Measurements from ENCODE around the gene DNMT1.

The DNMT1 gene

DNA sequence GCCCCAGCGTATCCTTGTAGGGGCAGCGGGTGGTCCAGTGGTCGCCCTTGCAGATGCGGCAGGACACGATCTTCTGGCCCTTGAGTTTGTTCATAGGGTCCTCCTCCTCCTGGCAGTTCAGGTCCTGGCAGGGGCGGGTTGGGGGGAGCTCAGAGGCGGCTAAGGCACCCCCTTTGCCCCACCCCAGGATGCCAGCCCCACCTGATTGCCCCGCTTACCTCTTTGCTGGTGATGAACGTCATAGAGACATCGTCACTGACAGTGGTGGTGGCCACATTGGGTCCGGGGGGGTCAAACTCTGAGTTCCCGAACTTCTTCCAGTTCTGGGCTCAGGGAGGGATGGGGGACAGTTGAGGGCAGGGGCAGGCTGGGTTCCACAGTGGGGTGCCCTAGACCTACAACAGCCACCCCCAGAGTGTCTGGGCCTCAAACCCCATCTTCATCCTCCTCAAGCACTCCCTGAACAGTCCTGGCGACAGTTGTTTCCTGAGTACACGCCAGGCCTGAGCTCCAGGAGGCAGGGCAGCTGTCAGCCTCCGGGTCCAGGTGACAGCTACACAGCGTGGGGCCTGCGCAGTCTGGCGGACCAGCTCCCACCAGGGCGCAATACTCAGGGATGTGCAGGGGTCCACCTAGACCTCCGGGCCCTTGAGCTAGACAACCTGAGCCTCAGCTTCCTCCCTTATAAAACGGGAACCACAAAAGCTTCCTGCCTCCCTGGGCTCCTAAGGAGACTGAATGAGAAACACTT lies 77.7 kb downstream of the DNMT1 start:
- Histone ChIP-seq H3F3A (ENCODE audit: insufficient read depth, low read length) (peaks cover 26% of the 10 kb centered on the region), H3K36me3 (replicated peaks; ENCODE audit: insufficient read depth, low read length) (0 out of 2 replicates have a peak, but pooled peaks cover 5% of the 10 kb centered on the region), H4K20me1 (ENCODE audit: insufficient read depth, low read length) (no peaks in the 10 kb centered on the region), H3K27ac (ENCODE audit: low read length) (no peak overlapping the region), H3K27me3 (replicated peaks; ENCODE audit: insufficient read depth, low read length) (no peaks in the 10 kb centered on the region), H3K79me2 (ENCODE audit: low read length) (peaks cover 30% of the 10 kb centered on the region), H3K4me1 (ENCODE audit: low read length) (peaks cover 14% of the 10 kb centered on the region), H3K9me2 (replicated peaks; ENCODE audit: insufficient read depth, low read length) (no peaks in the 10 kb centered on the region), H3K9ac (ENCODE audit: low read length) (no peak overlapping the region), H2AFZ (ENCODE audit: low read length) (no peak overlapping the region), H3K4me2 (ENCODE audit: low read depth, low read length) (no peak overlapping the region), H3K4me3 (ENCODE audit: low read length) (no peak overlapping the region), H3K9me3 (replicated peaks; ENCODE audit: insufficient read depth, low read length) (no peaks in the 10 kb centered on the region)
- no peak for DNase-seq
- TF ChIP-seq, protein P1, sequence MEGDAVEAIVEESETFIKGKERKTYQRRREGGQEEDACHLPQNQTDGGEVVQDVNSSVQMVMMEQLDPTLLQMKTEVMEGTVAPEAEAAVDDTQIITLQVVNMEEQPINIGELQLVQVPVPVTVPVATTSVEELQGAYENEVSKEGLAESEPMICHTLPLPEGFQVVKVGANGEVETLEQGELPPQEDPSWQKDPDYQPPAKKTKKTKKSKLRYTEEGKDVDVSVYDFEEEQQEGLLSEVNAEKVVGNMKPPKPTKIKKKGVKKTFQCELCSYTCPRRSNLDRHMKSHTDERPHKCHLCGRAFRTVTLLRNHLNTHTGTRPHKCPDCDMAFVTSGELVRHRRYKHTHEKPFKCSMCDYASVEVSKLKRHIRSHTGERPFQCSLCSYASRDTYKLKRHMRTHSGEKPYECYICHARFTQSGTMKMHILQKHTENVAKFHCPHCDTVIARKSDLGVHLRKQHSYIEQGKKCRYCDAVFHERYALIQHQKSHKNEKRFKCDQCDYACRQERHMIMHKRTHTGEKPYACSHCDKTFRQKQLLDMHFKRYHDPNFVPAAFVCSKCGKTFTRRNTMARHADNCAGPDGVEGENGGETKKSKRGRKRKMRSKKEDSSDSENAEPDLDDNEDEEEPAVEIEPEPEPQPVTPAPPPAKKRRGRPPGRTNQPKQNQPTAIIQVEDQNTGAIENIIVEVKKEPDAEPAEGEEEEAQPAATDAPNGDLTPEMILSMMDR (IDR thresholded peaks at IDR 0.05; ENCODE audit: low read length) = no peak
- TF ChIP-seq EZH2 (optimal IDR thresholded peaks at IDR 0.05; ENCODE audit: low read depth, low read length) = no peak
- TF ChIP-seq EZH2phosphoT487 (IDR thresholded peaks at IDR 0.05; ENCODE audit: low read length) = no peak

DNA sequence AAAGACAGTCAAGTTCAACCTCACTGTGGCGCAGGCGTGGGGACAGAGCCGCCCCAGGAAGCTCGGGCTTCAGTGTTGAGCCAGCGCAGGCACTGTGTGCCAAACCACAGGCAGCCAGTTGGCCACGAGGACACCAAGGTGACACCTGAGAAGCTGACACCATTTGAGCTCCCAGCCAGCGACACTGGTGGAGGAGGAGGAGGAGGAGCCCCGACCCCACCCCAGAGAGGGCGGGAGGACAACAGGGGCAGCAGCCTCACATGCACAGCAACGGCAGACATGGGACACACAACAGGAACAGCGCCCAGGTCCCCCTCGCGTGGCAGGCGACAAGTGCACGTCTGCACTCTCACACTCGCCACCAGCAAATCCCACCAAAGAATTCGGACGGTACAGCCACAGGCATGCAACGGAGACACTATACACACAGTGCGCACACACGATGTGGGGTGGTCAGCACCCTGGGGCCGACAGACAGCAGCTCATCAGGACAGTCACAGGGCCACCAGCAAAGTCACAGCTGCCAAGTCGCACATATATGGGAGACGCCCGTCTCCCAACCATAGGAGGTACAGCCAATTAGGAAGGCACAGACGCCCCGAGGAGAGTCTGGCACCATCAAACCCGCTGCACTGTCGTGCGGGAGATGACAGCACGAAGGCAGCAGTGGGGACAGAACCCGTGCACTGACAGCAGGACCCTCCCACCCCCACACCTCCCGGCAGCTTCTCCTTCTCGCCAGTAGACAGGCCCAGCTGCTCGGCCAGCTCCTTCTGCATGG lies 78.5 kb downstream of the DNMT1 start:
- H3K27ac ChIP-seq (ENCODE audit: low read length) = no peak overlapping the region
- H3K4me2 ChIP-seq (ENCODE audit: low read depth, low read length) = no peak overlapping the region
- no peak overlapping the region for H2AFZ ChIP-seq (ENCODE audit: low read length)
- H3K4me3 ChIP-seq (ENCODE audit: low read length) = no peak overlapping the region
- peaks cover 30% of the 10 kb centered on the region for H3K79me2 ChIP-seq (ENCODE audit: low read length)
- no peaks in the 10 kb centered on the region for H3K9me2 ChIP-seq (replicated peaks; ENCODE audit: insufficient read depth, low read length)
- H3F3A ChIP-seq (ENCODE audit: insufficient read depth, low read length) = peaks cover 33% of the 10 kb centered on the region
- H3K9me3 ChIP-seq (replicated peaks; ENCODE audit: insufficient read depth, low read length) = no peaks in the 10 kb centered on the region
- H3K27me3 ChIP-seq (replicated peaks; ENCODE audit: insufficient read depth, low read length) = no peaks in the 10 kb centered on the region
- H3K36me3 ChIP-seq (replicated peaks; ENCODE audit: insufficient read depth, low read length) = 0 out of 2 replicates have a peak, but pooled peaks cover 5% of the 10 kb centered on the region
- no peak overlapping the region for H3K9ac ChIP-seq (ENCODE audit: low read length)
- H3K4me1 ChIP-seq (ENCODE audit: low read length) = peaks cover 21% of the 10 kb centered on the region
- TF ChIP-seq EZH2 (optimal IDR thresholded peaks at IDR 0.05; ENCODE audit: low read depth, low read length) = no peak
- TF ChIP-seq, protein P1 (IDR thresholded peaks at IDR 0.05; ENCODE audit: low read length) = no peak
- no peak for TF ChIP-seq EZH2phosphoT487 (IDR thresholded peaks at IDR 0.05; ENCODE audit: low read length)
- no peaks in the 10 kb centered on the region for H4K20me1 ChIP-seq (ENCODE audit: insufficient read depth, low read length)
- DNase-seq = no peak

DNA sequence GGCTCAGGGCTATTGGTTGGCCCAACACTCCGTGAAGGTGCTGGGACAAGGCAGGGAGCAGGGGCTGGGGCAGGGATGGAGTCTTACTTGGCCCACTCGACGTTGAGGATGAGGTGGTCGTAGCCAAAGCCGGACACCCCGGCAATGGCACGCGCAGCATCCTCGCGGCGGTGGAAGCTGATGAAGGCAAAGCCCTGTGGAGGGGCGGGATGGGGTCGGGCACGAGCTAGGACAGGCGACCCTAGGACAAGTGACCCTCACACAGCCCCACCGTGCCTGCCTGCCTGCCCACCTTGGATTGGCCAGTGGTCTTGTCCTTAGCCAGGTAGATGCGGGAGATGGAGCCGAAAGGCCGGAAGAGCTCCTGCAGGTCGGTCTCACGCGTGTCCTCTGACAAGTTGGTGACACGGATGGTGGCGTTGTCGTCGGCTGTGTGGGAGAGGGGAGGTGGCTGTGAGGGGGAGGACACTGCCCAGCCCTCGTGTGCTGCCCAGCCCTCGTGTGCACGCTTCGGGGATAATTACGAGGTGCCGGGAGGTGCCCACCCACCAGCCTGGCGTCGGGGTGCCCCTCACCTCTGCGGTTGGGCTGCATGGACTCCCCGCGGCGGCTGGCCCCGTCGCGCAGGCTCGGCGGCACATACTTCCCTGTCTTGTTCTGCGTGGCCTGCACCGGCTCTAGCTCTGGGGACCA lies 79.2 kb downstream of the DNMT1 start:
- TF ChIP-seq EZH2phosphoT487 (IDR thresholded peaks at IDR 0.05; ENCODE audit: low read length) = no peak
- TF ChIP-seq, protein P1 (IDR thresholded peaks at IDR 0.05; ENCODE audit: low read length) = no peak
- no peak for TF ChIP-seq EZH2 (optimal IDR thresholded peaks at IDR 0.05; ENCODE audit: low read depth, low read length)
- H3K4me2 ChIP-seq (ENCODE audit: low read depth, low read length) = no peak overlapping the region
- no peaks in the 10 kb centered on the region for H4K20me1 ChIP-seq (ENCODE audit: insufficient read depth, low read length)
- H3K27me3 ChIP-seq (replicated peaks; ENCODE audit: insufficient read depth, low read length) = no peaks in the 10 kb centered on the region
- peaks cover 28% of the 10 kb centered on the region for H3K4me1 ChIP-seq (ENCODE audit: low read length)
- no peak for DNase-seq
- H3K9ac ChIP-seq (ENCODE audit: low read length) = no peak overlapping the region
- H2AFZ ChIP-seq (ENCODE audit: low read length) = no peak overlapping the region
- H3K27ac ChIP-seq (ENCODE audit: low read length) = no peak overlapping the region
- H3F3A ChIP-seq (ENCODE audit: insufficient read depth, low read length) = peaks cover 34% of the 10 kb centered on the region
- peaks cover 5% of the 10 kb centered on the region; the same call in 1 of the 2 replicates for H3K36me3 ChIP-seq (replicated peaks; ENCODE audit: insufficient read depth, low read length)
- H3K9me3 ChIP-seq (replicated peaks; ENCODE audit: insufficient read depth, low read length) = no peaks in the 10 kb centered on the region
- H3K9me2 ChIP-seq (replicated peaks; ENCODE audit: insufficient read depth, low read length) = no peaks in the 10 kb centered on the region
- peaks cover 30% of the 10 kb centered on the region for H3K79me2 ChIP-seq (ENCODE audit: low read length)
- H3K4me3 ChIP-seq (ENCODE audit: low read length) = no peak overlapping the region

Data from MM.1S (cell line).